ENCODE measurements around the gene GPC6.

DNA sequence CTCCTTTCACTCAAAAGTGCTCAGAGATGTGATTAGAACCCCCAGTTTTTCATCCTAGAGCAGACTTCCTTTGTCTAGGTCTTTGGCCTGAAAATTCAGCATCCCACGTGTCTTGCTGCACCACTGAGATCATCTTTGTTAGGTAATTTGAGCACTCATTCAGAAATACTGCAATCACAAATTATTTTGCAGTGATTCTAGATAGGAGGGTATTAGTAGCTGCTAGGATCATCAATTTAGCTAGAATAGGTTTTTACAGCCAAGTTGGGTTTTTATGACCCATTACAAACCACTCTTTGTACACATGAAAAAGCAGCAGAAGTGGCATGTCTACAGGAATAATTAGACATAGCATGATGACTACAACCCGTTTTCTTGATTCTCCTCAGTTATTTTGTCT, 219.6 kb downstream of the GPC6 start:
- TF ChIP-seq, protein P1, sequence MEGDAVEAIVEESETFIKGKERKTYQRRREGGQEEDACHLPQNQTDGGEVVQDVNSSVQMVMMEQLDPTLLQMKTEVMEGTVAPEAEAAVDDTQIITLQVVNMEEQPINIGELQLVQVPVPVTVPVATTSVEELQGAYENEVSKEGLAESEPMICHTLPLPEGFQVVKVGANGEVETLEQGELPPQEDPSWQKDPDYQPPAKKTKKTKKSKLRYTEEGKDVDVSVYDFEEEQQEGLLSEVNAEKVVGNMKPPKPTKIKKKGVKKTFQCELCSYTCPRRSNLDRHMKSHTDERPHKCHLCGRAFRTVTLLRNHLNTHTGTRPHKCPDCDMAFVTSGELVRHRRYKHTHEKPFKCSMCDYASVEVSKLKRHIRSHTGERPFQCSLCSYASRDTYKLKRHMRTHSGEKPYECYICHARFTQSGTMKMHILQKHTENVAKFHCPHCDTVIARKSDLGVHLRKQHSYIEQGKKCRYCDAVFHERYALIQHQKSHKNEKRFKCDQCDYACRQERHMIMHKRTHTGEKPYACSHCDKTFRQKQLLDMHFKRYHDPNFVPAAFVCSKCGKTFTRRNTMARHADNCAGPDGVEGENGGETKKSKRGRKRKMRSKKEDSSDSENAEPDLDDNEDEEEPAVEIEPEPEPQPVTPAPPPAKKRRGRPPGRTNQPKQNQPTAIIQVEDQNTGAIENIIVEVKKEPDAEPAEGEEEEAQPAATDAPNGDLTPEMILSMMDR (conservative IDR thresholded peaks at IDR 0.05; ENCODE audit: low read length): no peak
- TF ChIP-seq EZH2phosphoT487 (IDR thresholded peaks at IDR 0.05; ENCODE audit: borderline replicate concordance): no peak
